HepG2 (cell line): ENCODE data around the gene ACSS2. TPM values are rescaled to one million over a fixed set of nuclear protein-coding genes. Genes with fewer than 3 reads are reported as not detected.
A peak's percentile ranks its signal among the peaks of the same experiment; 100 is the strongest.

ENCODE experiments used
- AHR ChIP-seq: IDR thresholded peaks from 2 replicates; pipeline ENCODE4 v1.6.1; 2018; ENCODE audit warnings: missing genetic modification reagents, missing compliant biosample characterization
- CBX2 ChIP-seq, 2 experiments: fragments of 200-600 bp in 1 of 2; sonication (generic); formaldehyde crosslinking in 1 of 2; IDR thresholded peaks; 2 replicates each; pipeline versions ENCODE4 v1.7.0 to v1.8.1; 2018 to 2022; ENCODE audit warnings: low read depth in 2 of 2, low read length in 1 of 2, mild to moderate bottlenecking in 1 of 2, missing genetic modification reagents in 1 of 2
- GABPA ChIP-seq, 2 experiments: IDR thresholded peaks; 2 replicates each; pipeline ENCODE4 v1.6.1; 2011 to 2016; ENCODE audit warnings: low read depth in 2 of 2, low read length in 1 of 2, missing biosample characterization in 1 of 2, missing genetic modification characterization in 1 of 2
- HNRNPLL ChIP-seq: fragments of 200-400 bp; formaldehyde crosslinking; IDR thresholded peaks from 2 replicates; pipeline ENCODE4 v1.6.1; 2017; ENCODE audit warnings: mild to moderate bottlenecking, low read depth, low read length; ENCODE audit not compliant: poor library complexity, severe bottlenecking
- ONECUT2 ChIP-seq: sonication (generic); formaldehyde crosslinking; IDR thresholded peaks from 2 replicates; pipeline ENCODE4 v1.4.0; 2020; ENCODE audit warnings: missing genetic modification reagents
- POLR2AphosphoS2 ChIP-seq: IDR thresholded peaks from 2 replicates; pipeline ENCODE4 v1.6.1; 2011; ENCODE audit warnings: low read depth, low read length, improper control_type of control experiment
- REST ChIP-seq, 2 experiments: IDR thresholded peaks; 2 replicates each; pipeline ENCODE4 v1.6.1; 2011 to 2012; ENCODE audit warnings: low read length in 2 of 2, borderline replicate concordance in 1 of 2, low read depth in 1 of 2, mild to moderate bottlenecking in 1 of 2, moderate library complexity in 1 of 2
- ZIK1 ChIP-seq: sonication (generic); formaldehyde crosslinking; IDR thresholded peaks from 2 replicates; pipeline ENCODE4 v1.5.0; 2020; ENCODE audit warnings: mild to moderate bottlenecking, low read depth, missing genetic modification reagents, borderline replicate concordance
- ZMAT5 ChIP-seq: sonication (generic); formaldehyde crosslinking; IDR thresholded peaks from 2 replicates; pipeline ENCODE4 v1.5.0; 2020; ENCODE audit warnings: mild to moderate bottlenecking, low read depth, missing genetic modification reagents, borderline replicate concordance
- ZNF280B ChIP-seq: sonication (generic); formaldehyde crosslinking; IDR thresholded peaks from 2 replicates; pipeline ENCODE4 v1.5.0; 2020; ENCODE audit warnings: missing genetic modification reagents, mild to moderate bottlenecking, borderline replicate concordance
- ZNF407 ChIP-seq: sonication (generic); formaldehyde crosslinking; IDR thresholded peaks from one replicate; pipeline ENCODE4 v1.5.1; 2020; ENCODE audit warnings: mild to moderate bottlenecking, missing genetic modification reagents; ENCODE audit errors: not compliant biosample characterization
- ZNF543 ChIP-seq: sonication (generic); formaldehyde crosslinking; IDR thresholded peaks from 2 replicates; pipeline ENCODE4 v1.4.0; 2020; ENCODE audit warnings: mild to moderate bottlenecking, missing genetic modification reagents
- polyA plus RNA-seq, 8 experiments: library from polyadenylated mRNA; depleted of rRNA in 3 of 8; stranded (reverse) in 7 of 8; unstranded in 1 of 8; fragments of >200 nt; fragmentation: Illumina TruSeq in 4 of 8; extraction: Trizol in 4 of 8; gene quantifications; 2 replicates each; pipeline versions ENCODE4 v1.2.1 to v1.2.3, GENCODE V29; 2011 to 2016; ENCODE audit warnings: low read depth in 4 of 8, missing spikeins in 1 of 8, mixed read lengths in 1 of 8; ENCODE audit not compliant: insufficient read depth in 1 of 8
- total RNA-seq, 5 experiments: library from RNA; depleted of rRNA; stranded (reverse); fragments of >200 nt; fragmentation: Illumina TruSeq; extraction: Trizol; gene quantifications; 2 replicates each; pipeline ENCODE4 v1.2.3, GENCODE V29; 2016; ENCODE audit warnings: low read depth in 1 of 5

The ACSS2 gene
- total and polyA plus RNA-seq, 2 of the 13 experiments (the other 11 are each of a cell fraction or from before 2014, with no cell fraction given): 72.8 to 89.7 TPM

- peak; percentile 93 for TF ChIP-seq ZNF407
- peak; percentile 37; the same call in 1 of the 2 replicates for TF ChIP-seq ZNF280B (CRISPR knock-in tag)
- TF ChIP-seq AHR (CRISPR knock-in tag): no peak
- no peak for TF ChIP-seq GABPA (IDR thresholded peaks at IDR 0.05; ENCODE audit: low read depth, low read length)
- TF ChIP-seq GABPA (CRISPR knock-in tag; IDR thresholded peaks at IDR 0.05; ENCODE audit: low read depth): no peak
- TF ChIP-seq HNRNPLL: peak; percentile 94
- no peak for TF ChIP-seq REST (IDR thresholded peaks at IDR 0.05; ENCODE audit: borderline replicate concordance in 1 of 2, low read depth in 1 of 2, low read length in 2 of 2)
- peak; percentile 89 for TF ChIP-seq ZIK1 (CRISPR knock-in tag)
- peak; percentile 80 for TF ChIP-seq ZNF543
- no peak for TF ChIP-seq ZMAT5 (CRISPR knock-in tag)
- TF ChIP-seq ONECUT2 (CRISPR knock-in tag): 0 out of 2 replicates have a peak, but pooled peaks have one; percentile 5
- no peak for TF ChIP-seq POLR2AphosphoS2
- TF ChIP-seq CBX2 (IDR thresholded peaks at IDR 0.05; ENCODE audit: low read depth, low read length): no peak
- no peak for TF ChIP-seq CBX2 (CRISPR knock-in tag; IDR thresholded peaks at IDR 0.05; ENCODE audit: low read depth)
Observed at GRCh38 chr20:34876406-34877282, at the start of gene ACSS2 (continued).
